ENCODE measurements around the gene TXNIP.

TXNIP gene

GRCh38 chr1:146022403-146023127 lies 26.2 kb upstream of the TXNIP start:
- H3K79me2 ChIP-seq, result no peaks in the 10 kb centered on the region
- no peak overlapping the region for H3K4me2 ChIP-seq (ENCODE audit: low read length)
- no peaks in the 10 kb centered on the region for H3K36me3 ChIP-seq (ENCODE audit: control insufficient read depth, insufficient read depth, low read length)
- no peak overlapping the region for H3K9ac ChIP-seq
- TF ChIP-seq, protein P1, sequence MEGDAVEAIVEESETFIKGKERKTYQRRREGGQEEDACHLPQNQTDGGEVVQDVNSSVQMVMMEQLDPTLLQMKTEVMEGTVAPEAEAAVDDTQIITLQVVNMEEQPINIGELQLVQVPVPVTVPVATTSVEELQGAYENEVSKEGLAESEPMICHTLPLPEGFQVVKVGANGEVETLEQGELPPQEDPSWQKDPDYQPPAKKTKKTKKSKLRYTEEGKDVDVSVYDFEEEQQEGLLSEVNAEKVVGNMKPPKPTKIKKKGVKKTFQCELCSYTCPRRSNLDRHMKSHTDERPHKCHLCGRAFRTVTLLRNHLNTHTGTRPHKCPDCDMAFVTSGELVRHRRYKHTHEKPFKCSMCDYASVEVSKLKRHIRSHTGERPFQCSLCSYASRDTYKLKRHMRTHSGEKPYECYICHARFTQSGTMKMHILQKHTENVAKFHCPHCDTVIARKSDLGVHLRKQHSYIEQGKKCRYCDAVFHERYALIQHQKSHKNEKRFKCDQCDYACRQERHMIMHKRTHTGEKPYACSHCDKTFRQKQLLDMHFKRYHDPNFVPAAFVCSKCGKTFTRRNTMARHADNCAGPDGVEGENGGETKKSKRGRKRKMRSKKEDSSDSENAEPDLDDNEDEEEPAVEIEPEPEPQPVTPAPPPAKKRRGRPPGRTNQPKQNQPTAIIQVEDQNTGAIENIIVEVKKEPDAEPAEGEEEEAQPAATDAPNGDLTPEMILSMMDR (IDR thresholded peaks at IDR 0.05), result no peak
- H3K9me3 ChIP-seq (ENCODE audit: control insufficient read depth, low read length), result no peaks in the 10 kb centered on the region
- peaks cover 4% of the 10 kb centered on the region for H3K27me3 ChIP-seq (ENCODE audit: control insufficient read depth, insufficient read depth, low read length)
- H3K27ac ChIP-seq, result no peak overlapping the region
- H2AFZ ChIP-seq, result no peak overlapping the region
- no peak overlapping the region for H3K4me3 ChIP-seq (ENCODE audit: low read depth, low read length)
- no peaks in the 10 kb centered on the region for H3K4me1 ChIP-seq

GRCh38 chr1:146021622-146022402 lies 25.4 kb upstream of the TXNIP start, which contains the start of gene HJV:
Gene HJV, minus strand, starts transcription at chr1:146021735. Its CDS starts 1,504 bp downstream, at chr1:146020231.
- Histone ChIP-seq H3K79me2 (no peaks in the 10 kb centered on the region), H3K9ac (no peak within 1 kb of the TSS), H3K9me3 (ENCODE audit: control insufficient read depth, low read length) (no peaks in the 10 kb centered on the region), H3K36me3 (ENCODE audit: control insufficient read depth, insufficient read depth, low read length) (no peaks in the 10 kb centered on the region), H3K4me1 (no peaks in the 10 kb centered on the region), H3K4me3 (ENCODE audit: low read depth, low read length) (no peak within 1 kb of the TSS), H2AFZ (no peak within 1 kb of the TSS), H3K27ac (no peak within 1 kb of the TSS), H3K4me2 (ENCODE audit: low read length) (no peak within 1 kb of the TSS), H3K27me3 (ENCODE audit: control insufficient read depth, insufficient read depth, low read length) (peaks cover 4% of the 10 kb centered on the region)
- TF ChIP-seq, protein P1 (IDR thresholded peaks at IDR 0.05), result no peak

- H3K36me3 ChIP-seq (ENCODE audit: control insufficient read depth, insufficient read depth, low read length), result no peaks in the 10 kb centered on the region
- no peak overlapping the region for H2AFZ ChIP-seq
- no peak overlapping the region for H3K4me2 ChIP-seq (ENCODE audit: low read length)
- no peak overlapping the region for H3K9ac ChIP-seq
- TF ChIP-seq, protein P1 (IDR thresholded peaks at IDR 0.05), result no peak
- no peak overlapping the region for H3K27ac ChIP-seq
- H3K4me1 ChIP-seq, result no peaks in the 10 kb centered on the region
- no peaks in the 10 kb centered on the region for H3K79me2 ChIP-seq
- peaks cover 4% of the 10 kb centered on the region for H3K27me3 ChIP-seq (ENCODE audit: control insufficient read depth, insufficient read depth, low read length)
- no peaks in the 10 kb centered on the region for H3K9me3 ChIP-seq (ENCODE audit: control insufficient read depth, low read length)
- H3K4me3 ChIP-seq (ENCODE audit: low read depth, low read length), result no peak overlapping the region
These were observed 24.7 kb upstream of the TXNIP start for GRCh38 chr1:146021050-146021445.

DNA sequence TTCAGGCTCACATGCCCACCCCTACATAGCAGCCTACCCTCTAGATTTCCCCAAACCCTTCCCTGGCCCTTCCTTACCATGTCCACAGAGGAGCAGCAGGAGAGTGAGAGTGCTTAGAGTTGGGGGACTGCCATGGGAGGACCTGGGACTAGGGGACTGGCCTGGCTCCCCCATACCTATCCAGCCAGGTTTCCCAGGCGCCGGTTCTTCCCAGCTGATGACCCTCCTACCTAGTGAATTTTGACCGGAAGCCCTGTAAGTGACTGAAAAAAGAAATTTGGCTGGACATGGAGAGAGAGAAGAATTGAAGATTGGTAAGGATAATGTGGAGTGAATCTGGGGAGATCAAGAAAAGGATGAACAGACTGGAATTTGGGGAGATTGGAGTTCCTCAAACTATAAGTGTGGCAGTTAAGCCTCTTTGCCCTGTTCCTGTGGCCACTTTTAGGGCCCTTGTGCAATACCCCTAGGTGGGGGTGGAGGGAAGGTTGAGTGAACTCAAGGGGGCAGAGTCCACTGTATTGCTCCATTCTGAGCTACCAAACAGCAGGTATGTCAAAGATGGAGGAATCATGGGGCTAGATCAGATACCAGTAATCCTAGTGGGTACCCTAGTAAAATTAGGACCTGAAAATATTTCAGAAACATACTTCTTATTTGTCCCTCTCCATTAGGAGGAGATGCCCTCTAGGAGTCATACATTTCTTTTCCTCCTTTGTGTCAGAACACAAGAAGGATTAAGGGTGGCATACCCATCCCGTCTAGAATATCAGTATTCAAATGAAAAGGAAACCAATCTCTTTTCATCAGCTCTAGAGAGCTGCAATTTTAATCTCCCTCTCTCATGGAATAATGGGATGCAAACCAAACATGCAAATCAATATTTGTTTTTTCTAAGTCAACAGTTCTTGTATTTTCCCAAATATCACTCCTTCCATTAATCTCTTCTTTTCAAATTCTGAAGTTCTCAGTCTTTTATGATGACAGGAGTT lies 24.0 kb upstream of the TXNIP start:
- Histone ChIP-seq H2AFZ (no peak overlapping the region), H3K4me1 (no peaks in the 10 kb centered on the region), H3K27me3 (ENCODE audit: control insufficient read depth, insufficient read depth, low read length) (peaks cover 4% of the 10 kb centered on the region), H3K27ac (no peak overlapping the region), H3K79me2 (no peaks in the 10 kb centered on the region), H3K36me3 (ENCODE audit: control insufficient read depth, insufficient read depth, low read length) (no peaks in the 10 kb centered on the region), H3K4me2 (ENCODE audit: low read length) (no peak overlapping the region), H3K9ac (no peak overlapping the region), H3K9me3 (ENCODE audit: control insufficient read depth, low read length) (no peaks in the 10 kb centered on the region), H3K4me3 (ENCODE audit: low read depth, low read length) (no peak overlapping the region)
- TF ChIP-seq, protein P1 (IDR thresholded peaks at IDR 0.05), result no peak

Data from parathyroid adenoma (tissue), 2 donors.